ENCODE results near the gene KCTD10. TPM values are rescaled to one million over a fixed set of nuclear protein-coding genes. Genes with fewer than 3 reads are reported as not detected.

Gene KCTD10
- total and polyA plus RNA-seq, 9 of the 15 experiments (the other 6 are each of a cell fraction or from before 2014, with no cell fraction given), result 1.9 to 37.5 (median 15.7) TPM

- TF ChIP-seq, protein P1, sequence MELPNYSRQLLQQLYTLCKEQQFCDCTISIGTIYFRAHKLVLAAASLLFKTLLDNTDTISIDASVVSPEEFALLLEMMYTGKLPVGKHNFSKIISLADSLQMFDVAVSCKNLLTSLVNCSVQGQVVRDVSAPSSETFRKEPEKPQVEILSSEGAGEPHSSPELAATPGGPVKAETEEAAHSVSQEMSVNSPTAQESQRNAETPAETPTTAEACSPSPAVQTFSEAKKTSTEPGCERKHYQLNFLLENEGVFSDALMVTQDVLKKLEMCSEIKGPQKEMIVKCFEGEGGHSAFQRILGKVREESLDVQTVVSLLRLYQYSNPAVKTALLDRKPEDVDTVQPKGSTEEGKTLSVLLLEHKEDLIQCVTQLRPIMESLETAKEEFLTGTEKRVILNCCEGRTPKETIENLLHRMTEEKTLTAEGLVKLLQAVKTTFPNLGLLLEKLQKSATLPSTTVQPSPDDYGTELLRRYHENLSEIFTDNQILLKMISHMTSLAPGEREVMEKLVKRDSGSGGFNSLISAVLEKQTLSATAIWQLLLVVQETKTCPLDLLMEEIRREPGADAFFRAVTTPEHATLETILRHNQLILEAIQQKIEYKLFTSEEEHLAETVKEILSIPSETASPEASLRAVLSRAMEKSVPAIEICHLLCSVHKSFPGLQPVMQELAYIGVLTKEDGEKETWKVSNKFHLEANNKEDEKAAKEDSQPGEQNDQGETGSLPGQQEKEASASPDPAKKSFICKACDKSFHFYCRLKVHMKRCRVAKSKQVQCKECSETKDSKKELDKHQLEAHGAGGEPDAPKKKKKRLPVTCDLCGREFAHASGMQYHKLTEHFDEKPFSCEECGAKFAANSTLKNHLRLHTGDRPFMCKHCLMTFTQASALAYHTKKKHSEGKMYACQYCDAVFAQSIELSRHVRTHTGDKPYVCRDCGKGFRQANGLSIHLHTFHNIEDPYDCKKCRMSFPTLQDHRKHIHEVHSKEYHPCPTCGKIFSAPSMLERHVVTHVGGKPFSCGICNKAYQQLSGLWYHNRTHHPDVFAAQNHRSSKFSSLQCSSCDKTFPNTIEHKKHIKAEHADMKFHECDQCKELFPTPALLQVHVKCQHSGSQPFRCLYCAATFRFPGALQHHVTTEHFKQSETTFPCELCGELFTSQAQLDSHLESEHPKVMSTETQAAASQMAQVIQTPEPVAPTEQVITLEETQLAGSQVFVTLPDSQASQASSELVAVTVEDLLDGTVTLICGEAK (IDR thresholded peaks at IDR 0.05), result peak; percentile 86
- TF ChIP-seq, protein P1 (CRISPR knock-in tag; IDR thresholded peaks at IDR 0.05), result no peak
- TF ChIP-seq ARID2 (IDR thresholded peaks at IDR 0.05) (no peak), ZNF316 (IDR thresholded peaks at IDR 0.05) (no peak), ZNF324 (CRISPR knock-in tag; IDR thresholded peaks at IDR 0.05) (no peak), NFRKB (IDR thresholded peaks at IDR 0.05; ENCODE audit: low read depth) (peak; percentile 83), MTA2 (IDR thresholded peaks at IDR 0.05; ENCODE audit: low read depth) (peak; percentile 24; the same call in 1 of the 2 replicates), TFAM (CRISPR knock-in tag; conservative IDR thresholded peaks at IDR 0.05) (no peak), ZNF551 (CRISPR knock-in tag; IDR thresholded peaks at IDR 0.05) (no peak), POLR2B (IDR thresholded peaks at IDR 0.05; ENCODE audit: low read depth, partially characterized antibody) (no peak)
- TF ChIP-seq, protein P2, sequence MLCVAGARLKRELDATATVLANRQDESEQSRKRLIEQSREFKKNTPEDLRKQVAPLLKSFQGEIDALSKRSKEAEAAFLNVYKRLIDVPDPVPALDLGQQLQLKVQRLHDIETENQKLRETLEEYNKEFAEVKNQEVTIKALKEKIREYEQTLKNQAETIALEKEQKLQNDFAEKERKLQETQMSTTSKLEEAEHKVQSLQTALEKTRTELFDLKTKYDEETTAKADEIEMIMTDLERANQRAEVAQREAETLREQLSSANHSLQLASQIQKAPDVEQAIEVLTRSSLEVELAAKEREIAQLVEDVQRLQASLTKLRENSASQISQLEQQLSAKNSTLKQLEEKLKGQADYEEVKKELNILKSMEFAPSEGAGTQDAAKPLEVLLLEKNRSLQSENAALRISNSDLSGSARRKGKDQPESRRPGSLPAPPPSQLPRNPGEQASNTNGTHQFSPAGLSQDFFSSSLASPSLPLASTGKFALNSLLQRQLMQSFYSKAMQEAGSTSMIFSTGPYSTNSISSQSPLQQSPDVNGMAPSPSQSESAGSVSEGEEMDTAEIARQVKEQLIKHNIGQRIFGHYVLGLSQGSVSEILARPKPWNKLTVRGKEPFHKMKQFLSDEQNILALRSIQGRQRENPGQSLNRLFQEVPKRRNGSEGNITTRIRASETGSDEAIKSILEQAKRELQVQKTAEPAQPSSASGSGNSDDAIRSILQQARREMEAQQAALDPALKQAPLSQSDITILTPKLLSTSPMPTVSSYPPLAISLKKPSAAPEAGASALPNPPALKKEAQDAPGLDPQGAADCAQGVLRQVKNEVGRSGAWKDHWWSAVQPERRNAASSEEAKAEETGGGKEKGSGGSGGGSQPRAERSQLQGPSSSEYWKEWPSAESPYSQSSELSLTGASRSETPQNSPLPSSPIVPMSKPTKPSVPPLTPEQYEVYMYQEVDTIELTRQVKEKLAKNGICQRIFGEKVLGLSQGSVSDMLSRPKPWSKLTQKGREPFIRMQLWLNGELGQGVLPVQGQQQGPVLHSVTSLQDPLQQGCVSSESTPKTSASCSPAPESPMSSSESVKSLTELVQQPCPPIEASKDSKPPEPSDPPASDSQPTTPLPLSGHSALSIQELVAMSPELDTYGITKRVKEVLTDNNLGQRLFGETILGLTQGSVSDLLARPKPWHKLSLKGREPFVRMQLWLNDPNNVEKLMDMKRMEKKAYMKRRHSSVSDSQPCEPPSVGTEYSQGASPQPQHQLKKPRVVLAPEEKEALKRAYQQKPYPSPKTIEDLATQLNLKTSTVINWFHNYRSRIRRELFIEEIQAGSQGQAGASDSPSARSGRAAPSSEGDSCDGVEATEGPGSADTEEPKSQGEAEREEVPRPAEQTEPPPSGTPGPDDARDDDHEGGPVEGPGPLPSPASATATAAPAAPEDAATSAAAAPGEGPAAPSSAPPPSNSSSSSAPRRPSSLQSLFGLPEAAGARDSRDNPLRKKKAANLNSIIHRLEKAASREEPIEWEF (CRISPR knock-in tag; IDR thresholded peaks at IDR 0.05), result no peak
- TF ChIP-seq, protein P3, sequence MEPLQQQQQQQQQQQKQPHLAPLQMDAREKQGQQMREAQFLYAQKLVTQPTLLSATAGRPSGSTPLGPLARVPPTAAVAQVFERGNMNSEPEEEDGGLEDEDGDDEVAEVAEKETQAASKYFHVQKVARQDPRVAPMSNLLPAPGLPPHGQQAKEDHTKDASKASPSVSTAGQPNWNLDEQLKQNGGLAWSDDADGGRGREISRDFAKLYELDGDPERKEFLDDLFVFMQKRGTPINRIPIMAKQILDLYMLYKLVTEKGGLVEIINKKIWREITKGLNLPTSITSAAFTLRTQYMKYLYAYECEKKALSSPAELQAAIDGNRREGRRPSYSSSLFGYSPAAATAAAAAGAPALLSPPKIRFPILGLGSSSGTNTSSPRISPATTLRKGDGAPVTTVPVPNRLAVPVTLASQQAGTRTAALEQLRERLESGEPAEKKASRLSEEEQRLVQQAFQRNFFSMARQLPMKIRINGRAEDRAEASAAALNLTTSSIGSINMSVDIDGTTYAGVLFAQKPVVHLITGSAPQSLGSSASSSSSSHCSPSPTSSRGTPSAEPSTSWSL (CRISPR knock-in tag; IDR thresholded peaks at IDR 0.05; ENCODE audit: borderline replicate concordance), result no peak
These were observed 15.9 kb downstream of the KCTD10 start (continued) for GRCh38 chr12:109461049-109461845.
